GM19043 (cell line): ENCODE results near the gene TFF3.

ENCODE experiments used
- ATAC-seq: cut with Tn5 transposase; IDR thresholded peaks from one replicate; pipeline ENCODE4 v1.9.1; 2021; ENCODE audit warnings: low read depth; ENCODE audit not compliant: unreplicated experiment

TFF3 gene

DNA sequence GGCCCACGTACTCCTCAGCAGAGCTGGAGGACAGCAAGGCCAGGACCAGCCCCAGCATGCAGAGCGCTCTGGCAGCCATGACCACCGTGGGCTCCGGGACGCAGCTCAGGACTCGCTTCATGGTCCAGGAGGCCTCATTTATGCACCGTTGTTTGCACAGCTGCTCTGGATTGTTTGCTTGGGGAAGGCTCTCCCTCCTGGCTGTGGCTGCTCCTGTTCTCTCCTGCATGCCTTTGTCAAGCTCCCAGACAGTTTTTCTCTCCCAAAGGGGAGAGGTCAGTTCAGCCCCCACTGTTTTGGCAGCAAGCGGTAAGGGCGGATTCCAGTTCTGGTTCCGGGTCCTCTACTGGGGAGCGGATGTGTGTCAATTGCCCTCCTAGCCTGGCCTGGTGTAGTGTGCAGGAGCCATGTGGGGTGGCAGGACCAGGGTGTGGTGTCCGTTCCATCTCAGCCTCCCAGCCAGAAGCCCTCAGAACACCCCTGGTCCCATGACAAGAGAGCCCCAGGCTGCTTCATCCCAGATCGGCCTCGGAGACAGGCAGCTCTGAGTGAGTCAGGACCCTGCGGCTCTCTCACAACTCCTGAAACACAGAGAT lies at the start of gene TFF3:
Gene TFF3, minus strand, starts transcription at position 114 of the 596 bp plus-strand sequence. Its CDS starts 35 bp downstream, at position 79.
- no peak for ATAC-seq

DNA sequence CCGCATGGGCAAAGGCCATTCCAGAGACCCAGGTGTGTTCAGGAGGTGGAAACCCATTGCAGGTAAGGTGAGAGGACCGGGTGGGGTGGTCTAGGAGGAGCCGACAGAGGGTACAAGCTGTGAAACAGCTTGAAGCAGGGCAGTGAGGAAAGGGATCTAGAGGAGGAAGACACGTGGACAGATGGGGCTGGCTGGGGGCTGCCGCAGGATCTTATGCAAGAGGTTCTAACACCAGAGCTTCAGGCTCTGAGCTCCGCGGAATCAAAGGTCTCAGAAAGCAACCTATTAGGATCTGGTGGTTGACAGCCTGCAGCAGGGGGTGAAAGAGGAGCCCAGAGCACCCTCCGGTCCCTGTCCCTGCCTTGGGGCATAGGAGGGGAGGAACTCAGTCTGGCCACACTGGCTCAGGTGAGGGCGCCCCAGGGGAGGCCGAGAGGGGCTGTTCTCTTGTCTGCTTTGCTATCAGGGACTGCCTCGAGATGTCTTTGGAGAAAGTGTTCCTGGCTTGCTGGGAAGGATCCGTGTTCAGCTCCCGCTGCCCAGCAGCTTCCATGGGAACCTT lies 49.2 kb upstream of the TFF3 start:
- no peak for ATAC-seq

DNA sequence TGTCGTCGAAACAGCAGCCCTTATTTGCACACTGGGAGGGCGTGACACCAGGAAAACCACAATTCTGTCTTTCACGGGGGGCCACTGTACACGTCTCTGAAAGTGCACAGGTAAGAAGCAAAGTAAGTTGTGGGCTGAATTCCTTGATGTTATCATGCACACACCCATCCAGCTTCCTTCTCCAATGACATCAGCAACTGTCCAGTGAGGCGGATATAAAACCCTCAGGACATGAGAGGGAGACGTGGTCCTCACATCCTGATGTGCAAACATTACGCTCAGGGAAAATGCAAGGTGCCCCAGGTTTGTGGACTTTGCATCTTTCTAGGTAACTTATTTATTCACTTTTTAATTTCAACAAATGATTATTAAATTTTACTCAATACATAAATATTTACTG lies 48.1 kb upstream of the TFF3 start:
- ATAC-seq = no peak

DNA sequence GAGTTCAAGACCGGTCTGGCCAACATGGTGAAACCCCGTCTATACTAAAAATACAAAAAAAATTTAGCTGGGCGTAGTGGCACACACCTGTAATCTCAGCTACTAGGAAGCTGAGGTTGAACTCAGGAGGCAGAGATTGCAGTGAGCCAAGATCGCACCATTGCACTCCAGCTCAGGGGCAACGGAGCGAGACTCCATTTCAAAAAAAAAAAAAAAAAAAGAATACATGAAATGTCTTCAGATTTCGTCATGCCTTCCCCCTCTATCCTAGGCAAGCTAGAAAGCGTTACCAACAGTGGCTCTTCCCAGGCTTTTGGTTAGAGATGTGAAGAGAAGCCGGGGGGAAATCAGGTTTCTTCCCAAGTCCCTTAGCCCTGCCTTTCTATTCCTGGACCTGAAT lies 47.5 kb upstream of the TFF3 start:
- ATAC-seq = no peak

GRCh38 chr21:42362198-42362597 lies 47.0 kb upstream of the TFF3 start:
- ATAC-seq = no peak

GRCh38 chr21:42361286-42361685 lies 46.1 kb upstream of the TFF3 start:
- no peak for ATAC-seq

- ATAC-seq = no peak
Observed at GRCh38 chr21:42360317-42360716, 45.1 kb upstream of the TFF3 start.

- ATAC-seq = no peak
Observed at GRCh38 chr21:42358937-42359336, 43.7 kb upstream of the TFF3 start.

- no peak for ATAC-seq
Observed at GRCh38 chr21:42358261-42358660, 43.1 kb upstream of the TFF3 start.

GRCh38 chr21:42357307-42357706 lies 42.1 kb upstream of the TFF3 start:
- no peak for ATAC-seq

DNA sequence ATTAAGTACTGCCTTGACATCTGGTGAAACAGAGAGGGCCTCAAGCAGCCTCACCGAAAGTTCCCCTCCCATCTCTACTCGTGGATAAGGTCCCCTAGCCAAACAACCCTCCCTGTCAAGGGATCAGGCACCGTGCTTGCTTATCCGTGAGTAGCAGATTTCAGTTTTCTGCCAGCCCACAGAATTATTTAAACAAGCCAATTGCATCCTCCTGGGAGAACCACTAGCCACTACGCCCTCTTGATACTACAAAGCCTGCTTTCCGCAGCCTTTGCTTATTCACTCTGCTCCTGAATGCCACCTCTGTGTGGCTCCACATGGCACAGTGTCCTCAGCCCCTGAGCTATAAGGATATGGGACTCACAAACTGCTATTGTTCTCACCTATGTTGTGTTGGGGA lies 41.4 kb upstream of the TFF3 start:
- ATAC-seq = no peak

DNA sequence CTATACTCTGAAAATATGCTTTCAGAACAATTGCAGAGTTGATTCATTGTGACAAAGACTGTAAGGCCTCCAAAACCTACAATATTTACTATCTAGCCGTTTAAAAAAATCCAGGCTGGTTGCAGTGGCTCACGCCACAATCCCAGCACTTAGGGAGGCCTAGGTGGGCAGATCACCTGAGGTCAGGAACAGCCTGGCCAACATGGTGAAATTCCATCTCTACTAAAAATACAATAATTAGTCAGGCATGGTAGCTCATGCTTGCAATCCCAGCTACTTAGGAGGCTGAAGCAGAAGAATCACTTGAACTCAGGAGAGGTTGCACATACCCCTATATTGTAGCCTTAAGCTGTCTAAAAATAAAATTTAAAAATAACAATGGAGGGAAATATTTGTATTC lies 40.8 kb upstream of the TFF3 start:
- no peak for ATAC-seq

DNA sequence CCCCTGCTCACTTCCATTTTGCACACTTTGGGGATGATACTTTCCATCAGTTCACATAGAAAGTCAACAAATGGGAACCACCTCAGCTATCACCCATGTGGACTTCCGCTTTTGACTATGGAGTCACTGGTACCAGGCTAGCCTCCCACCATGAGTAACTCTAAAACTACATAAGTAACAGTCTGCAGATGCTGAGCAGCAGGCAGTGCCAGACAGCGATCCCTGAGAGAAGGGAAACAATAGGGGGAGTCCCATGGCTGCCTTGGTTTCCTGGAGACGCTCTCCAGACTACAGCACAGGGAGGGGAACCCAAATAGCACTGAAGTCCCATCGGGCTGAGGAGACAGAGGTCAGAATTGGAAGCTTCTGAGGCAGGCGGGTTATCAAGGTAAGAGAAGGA lies 38.4 kb upstream of the TFF3 start:
- no peak for ATAC-seq

DNA sequence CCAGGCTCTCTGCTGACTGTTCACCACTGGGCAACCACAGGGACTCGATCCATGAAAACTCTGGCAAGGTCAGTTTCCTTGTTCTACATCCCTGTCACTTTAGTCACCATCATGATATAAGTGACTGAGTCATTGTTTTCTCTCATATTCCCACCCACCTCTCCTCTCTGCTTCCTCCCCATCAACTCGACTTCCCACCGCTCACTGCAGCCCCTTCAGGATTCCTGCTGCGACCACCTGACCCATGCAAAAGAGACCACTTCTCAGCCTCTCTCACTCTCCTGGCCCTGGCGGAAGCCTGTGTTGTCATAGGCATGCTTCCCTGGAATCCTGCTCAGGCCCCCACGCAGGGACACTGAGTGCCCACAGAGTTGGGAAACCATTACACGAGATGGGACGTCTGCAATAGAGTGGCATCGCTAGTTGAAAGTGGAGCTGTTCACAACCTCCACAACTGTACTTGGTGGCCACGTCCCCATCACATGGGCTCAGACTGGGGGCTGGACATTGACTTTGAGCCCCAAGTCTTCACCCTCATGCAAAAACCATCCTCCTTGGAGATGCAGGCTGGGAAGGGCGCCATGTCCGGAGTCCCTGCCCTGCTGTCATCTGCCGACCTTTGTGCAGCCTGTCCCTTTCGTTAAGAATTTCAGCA lies 37.4 kb upstream of the TFF3 start:
- no peak for ATAC-seq

DNA sequence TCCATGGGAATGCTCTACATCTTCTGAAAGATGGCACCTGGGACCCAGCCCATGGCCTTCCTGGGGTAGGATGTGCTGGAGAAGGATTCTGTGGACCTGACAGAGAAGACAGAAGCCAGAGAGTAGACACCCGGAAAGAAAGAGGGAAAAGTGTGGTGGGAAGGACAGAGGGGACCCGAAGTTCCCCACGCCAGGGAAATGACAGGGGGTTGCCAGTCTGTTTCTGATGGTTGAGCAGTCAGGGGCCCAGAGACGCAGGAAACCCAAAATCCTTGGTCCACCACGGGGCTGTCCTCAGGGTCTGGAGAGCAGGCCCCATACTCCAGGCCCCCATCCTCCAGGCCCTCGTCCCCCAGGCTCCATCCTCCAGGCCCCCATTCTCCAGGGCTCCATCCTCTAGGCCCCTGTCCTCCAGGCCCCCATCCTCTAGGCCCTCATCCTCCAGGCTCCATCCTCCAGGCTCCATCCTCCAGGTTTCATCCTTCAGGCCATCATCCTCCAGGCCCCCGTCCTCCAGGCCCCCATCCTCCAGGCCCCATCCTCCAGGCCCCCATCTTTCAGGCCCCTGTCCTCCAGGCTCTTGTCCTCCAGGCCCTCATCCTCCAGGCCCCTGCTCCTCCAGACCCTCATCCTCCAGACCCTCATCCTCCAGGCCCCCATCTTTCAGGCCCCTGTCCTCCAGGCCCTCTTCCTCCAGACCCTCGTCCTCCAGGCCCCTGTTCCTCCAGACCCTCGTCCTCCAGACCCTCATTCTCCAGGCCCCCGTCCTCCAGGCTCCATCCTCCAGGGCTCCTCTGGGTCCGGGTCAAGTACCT lies 36.6 kb upstream of the TFF3 start:
- no peak for ATAC-seq

GRCh38 chr21:42350927-42351426 lies 35.8 kb upstream of the TFF3 start, which contains the start of gene TFF2:
Gene TFF2 (minus strand): TSS chr21:42350994. CDS start chr21:42350957, 37 bp downstream.
- no peak for ATAC-seq

DNA sequence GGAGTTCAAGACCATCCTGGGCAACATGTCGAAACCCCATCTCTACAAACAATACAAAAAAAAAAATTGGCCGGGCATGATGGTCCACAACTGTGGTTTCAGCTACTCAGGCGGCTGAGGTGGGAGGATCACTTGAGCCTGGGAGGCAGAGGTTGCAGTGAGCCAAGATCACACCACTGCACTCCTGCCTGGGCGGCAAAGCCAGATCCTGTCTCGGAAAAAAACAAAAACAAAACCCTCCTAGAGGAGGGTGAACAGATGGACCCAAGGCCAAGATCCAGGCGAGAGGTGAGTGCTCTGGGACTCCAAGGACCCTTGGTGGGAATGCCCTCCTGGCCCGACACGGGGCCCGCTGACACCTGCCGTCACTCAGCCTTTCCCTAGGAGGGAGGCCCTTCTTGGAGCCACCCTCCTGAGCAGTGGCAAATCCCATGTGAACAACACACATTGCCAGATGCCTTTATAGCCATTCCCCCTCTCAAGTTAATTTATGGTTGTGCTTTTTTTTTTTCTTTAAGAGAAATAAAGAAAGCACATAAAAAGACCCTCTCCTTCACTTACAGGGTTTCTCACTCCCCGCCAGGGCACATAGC lies 35.2 kb upstream of the TFF3 start:
- no peak for ATAC-seq

GRCh38 chr21:42349420-42350317 lies 34.5 kb upstream of the TFF3 start:
- no peak for ATAC-seq

GRCh38 chr21:42348762-42349161 lies 33.6 kb upstream of the TFF3 start:
- no peak for ATAC-seq
